ENCODE data around the gene DPM2.
A peak's percentile ranks its signal among the peaks of the same experiment; 100 is the strongest.

The DPM2 gene

DNA sequence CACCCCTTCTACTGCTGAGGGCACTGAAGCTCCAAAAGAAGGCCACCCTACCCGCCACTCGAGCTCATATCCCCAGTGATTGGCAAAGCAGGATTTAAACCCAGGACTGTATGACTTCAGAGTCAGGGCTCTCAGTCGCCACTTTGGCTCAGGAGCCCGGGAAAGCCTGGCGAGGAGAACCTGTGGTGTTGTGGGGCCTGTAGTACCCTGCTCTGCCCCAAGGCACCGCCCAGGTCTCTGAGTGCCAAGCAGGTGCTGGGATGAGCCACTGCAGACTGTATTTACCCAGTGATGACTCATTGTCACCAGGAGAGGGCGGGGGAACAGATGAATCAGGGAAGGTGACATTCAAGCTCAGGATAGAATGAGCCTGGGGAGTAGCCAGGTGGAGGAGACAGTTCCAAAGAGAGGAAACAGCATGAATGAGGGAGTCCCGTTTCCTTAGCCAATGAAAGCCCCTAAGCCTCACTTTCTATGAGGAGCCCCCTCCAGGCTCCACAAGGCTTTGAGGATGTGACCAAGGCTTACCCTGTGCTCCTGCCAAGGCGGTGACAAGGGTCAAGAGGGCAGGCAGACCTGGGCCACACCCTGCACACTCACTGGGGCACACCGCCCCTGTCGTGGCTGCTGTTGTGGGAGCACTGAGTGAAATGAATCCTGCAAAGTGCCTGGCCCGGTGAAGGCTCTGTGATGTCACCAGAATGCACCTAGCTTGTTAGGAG, 17.8 kb upstream of the DPM2 start:
- DNase-seq (ENCODE audit: low read depth) = no peak

DNA sequence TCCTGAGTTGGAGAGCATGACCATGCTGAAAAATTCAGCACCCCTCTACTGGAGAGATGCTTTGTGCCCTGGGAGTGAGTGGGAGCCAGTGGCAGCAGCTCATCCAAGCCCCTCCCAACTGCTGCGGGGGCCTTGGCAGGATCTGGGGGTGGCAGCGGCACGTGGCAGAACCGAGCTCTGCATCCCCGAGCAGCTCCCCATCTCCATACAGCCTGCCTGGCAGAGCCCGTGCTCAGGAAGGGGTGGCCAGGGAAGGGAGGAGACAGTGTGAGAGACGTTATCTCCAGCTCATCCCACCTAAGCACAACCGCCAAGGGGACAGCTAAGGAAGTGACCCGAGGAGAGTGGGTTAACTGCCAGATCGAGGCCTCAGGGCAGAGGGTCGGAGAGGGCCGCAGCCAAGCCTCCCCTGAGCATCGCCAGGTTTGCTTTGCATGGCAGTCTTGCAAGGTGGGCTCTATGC, 17.2 kb upstream of the DPM2 start:
- no peak for DNase-seq (ENCODE audit: low read depth)

- DNase-seq (ENCODE audit: low read depth) = no peak
These were observed 16.3 kb upstream of the DPM2 start for GRCh38 chr9:127953768-127954505.

GRCh38 chr9:127953154-127953553, 15.5 kb upstream of the DPM2 start:
- DNase-seq (ENCODE audit: low read depth) = no peak

- no peak for DNase-seq (ENCODE audit: low read depth)
These were observed 13.0 kb upstream of the DPM2 start for GRCh38 chr9:127950513-127951289.

DNA sequence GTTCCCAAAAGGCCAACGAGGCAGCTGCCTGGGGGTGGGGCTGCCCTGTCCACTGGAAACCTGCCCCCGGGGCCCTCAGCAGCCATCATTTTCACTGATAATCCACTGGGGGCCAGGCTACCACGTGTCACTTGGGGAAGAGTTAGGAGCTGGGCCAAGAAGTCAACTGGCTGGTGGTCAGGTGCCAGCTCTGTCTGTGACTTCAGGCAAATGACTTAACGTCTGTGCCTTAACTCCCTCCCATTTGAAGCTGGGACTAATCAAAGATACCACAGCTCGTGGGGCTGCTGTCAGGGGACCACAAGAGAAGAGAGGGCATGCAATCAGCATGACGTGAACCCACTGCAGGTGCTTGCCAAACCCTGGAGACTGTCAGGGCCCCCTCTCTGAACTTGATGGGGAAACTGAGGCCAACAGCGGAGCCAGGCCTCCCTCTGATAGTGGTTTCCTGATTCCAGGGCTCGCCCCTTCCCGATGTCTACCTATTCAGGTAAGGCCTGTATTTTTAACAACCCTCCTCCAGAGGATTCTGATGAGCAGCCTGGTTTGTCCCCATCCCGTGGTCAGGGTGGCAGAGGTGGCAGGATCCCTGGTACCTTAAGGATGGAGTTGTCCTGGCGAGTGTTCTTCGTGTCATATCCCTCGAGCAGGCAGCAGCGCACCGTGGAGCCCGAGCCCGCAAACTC, 12.3 kb upstream of the DPM2 start:
- no peak for DNase-seq (ENCODE audit: low read depth)

DNA sequence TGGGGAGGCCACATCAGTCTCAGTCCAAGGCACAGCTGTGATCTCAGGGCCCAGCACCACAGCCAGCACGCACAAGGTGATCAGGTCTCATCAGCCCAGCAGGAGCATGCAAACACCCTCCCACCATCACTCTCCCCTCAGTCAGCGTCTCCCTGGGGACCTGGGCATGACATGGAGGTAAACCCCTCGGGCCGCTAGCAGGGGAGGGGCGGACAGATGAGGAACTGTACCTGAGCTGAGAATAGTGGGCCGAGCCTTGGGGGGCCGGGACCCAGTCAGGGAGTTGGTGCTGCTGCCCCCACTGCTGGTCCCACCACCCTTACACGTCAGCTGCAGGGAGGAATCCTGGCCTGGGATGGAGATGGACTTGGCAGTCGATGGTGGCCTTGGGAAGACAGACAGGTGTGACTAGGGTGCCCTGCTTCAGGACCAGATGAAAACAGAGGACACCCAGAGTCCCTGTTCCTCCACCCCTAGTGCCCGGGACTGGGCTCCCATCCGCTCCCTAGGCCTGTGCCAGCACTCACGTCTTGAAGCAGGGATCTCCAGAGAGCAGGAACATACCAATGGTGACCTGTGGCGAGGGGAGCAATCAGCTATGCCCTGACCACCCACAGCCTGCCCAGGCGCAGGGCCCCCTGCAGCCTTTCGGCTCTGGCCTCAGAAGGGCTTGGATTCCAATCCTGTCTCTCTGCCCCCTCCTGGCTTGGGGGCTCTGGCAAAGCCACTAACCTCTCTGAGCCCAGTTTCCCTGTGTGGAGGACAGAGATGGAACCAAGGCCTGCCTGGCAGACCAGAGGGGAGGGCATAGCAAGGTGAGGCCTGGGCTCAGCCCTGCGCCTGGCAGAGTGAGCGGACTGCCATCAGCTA, 10.4 kb upstream of the DPM2 start:
- DNase-seq (ENCODE audit: low read depth) = no peak

DNA sequence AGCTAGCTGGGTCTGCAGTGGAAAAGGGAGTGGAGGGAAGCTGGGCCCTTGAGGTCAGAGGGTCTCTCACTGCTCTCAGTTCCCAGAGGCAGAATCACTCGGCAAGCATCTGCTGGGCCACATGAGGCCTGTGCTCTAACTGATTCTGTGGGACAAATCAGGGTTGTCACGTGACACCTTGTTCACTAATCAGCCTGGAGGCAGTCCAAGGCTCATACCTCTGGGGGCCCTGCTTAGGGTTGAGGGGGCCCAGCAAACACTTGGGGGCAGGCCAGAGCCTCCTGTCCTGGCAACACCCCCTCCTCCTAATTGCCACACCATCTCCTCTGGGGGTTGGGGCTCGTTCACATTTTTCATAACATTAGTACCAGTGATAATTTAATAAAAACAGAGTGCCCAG, 9.1 kb upstream of the DPM2 start:
- DNase-seq (ENCODE audit: low read depth) = no peak

GRCh38 chr9:127945942-127946341, 8.3 kb upstream of the DPM2 start:
- no peak for DNase-seq (ENCODE audit: low read depth)

DNA sequence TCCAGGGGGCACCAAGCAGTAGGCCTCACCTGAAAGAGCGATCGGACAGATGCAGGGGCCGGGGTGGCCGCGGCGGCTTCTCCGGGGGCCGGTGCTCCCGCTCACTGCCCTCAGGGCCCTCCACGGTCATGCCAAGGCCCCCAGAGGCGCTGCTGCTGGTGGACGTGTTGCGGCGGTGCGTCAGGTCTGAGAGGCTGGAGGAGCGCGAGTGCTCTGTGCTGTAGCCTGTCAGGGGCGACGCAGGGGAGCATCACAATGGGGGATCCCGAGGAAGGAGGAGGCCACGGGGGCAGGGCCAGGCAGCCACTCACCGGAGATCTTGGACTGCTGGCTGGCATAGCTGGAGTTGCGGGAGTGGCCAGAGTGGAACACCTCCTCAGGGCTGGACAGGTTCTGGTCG, 7.7 kb upstream of the DPM2 start:
- DNase-seq (ENCODE audit: low read depth) = no peak

DNA sequence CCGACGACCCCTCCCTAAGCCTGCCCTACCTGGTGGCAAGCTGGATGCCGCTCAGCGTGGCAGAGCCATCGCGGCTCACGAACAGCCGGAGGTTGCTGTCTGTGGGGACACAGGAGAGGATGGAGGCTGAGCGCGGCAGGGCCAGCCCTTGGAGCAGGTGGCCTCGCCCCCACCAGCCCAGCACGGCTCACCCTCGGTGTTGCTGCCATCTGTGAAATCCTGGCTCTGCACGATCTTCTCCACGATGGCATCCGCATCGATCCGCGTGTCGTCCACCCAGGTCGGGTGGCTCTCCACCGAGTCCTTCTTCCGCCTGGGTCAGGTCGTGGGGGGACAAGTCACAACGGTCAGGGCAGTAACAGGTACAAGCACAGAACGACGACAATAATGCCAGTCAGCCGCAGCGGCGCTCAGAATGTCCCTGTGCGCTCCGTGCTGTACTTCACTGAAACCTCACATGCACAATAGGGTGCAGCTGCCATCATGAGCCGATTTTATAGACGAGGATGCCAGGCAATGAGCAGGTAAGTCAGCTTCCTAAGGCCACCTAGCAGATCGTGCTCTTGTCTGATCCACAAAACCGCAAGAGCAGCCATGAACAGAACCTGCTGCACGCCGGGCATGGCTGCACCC, 7.0 kb upstream of the DPM2 start:
- no peak for DNase-seq (ENCODE audit: low read depth)

- DNase-seq (ENCODE audit: low read depth) = peak; percentile 75
These were observed 6.1 kb upstream of the DPM2 start for GRCh38 chr9:127943731-127944144.

DNA sequence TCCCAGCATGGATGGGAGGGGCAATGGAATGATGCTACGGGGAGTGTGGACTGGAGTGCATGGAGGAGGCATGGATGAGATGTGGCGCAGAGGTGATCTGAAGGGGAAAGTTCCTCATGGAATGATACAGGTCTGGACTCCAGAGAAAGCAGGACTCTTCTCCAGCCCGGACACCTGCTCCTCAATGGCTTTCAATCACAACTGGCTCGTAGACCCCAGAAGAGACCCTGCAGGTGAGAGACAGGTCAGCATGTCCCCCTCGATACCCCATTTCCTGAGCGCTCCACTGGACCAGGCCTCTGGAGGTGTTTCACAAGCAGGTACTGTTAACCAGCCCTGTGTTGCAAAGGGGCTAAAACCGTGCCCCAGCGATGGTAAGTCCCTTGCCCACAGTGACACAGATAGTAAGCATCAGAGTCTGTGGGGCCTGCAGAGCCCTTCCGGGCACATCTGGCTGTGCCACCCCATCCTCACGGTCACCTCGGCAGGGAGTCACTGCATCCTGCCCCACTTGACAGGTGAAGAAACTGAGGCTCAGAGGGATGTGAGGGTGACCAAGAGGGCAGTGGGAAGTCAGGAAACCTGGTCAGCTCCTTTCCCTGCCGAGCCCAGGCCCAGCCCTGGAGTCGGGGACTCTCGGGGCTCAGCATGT, 5.5 kb upstream of the DPM2 start:
- no peak for DNase-seq (ENCODE audit: low read depth)

DNA sequence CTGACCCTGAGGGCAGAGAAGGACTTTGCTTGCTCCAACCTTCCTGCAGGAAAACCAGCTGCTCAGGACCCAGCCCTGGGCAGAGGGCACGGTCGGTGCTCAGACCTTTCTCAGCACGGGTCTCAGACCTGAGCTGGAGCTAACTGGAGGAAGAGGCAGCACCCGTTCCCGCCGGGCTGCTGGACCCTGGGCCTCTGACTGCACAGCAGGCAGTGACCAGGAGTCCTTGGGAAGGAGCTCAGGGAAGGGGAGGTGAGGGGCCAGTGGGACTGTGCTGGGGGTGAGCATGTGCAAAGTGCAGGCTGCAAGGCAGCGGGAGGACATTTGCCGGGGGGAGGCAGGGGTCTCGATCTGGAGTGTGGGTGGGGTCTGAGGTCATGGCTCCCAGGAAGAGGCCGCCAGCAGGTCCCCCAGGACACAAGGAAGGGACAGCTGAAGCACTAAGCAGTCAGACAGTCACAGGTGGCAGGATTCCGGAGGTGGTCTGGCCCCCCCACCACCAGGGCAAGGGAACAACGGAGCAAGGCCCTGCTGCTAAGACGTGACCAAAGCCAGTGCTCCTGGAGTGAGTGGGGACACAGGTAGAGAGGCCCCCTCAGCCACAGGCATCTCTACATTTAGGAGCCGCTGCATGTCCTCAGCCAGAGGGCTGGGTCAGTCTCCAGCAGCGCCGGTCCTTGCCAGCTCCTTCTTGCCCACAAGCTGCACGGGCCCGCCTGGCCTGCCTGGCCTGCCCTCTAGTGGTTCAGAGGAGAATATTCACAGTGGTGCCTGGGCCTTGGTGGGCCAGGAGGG, 4.8 kb upstream of the DPM2 start:
- peak; percentile 72 for DNase-seq (ENCODE audit: low read depth)

DNA sequence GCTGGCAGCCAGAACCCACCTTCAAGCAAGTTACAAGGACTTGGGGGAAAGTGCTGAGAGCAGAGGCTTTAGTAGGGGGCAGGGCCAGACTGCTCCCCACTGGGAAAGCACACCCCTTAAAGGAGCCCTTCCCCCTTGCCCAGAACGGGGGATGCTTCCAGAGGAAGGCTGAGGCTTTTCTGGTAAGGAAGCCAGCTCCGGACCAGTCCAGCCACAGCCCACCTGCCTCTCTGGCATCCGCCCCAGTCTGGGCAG, 4.2 kb upstream of the DPM2 start:
- DNase-seq (ENCODE audit: low read depth) = no peak

- DNase-seq (ENCODE audit: low read depth) = no peak
These were observed 3.7 kb upstream of the DPM2 start for GRCh38 chr9:127941062-127941960.

DNA sequence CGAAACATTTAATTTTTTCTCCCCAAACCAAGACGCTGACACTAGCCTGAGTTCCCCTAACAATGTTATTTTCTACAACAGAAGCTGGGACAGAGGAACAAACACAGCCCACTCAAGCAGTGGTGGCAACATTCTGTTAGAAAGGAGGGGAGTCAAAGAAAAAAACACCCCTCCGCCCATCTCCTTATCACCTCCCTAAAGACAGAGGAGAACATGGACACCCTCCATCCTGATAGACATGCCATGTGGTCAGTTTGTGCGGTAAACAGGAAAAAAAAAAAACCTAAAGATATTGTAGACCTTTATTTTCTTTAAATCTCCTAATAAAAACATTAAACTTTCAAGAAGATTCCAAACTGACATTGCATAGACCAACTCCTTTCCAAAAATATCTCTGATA, 2.9 kb upstream of the DPM2 start:
- DNase-seq (ENCODE audit: low read depth) = no peak

DNA sequence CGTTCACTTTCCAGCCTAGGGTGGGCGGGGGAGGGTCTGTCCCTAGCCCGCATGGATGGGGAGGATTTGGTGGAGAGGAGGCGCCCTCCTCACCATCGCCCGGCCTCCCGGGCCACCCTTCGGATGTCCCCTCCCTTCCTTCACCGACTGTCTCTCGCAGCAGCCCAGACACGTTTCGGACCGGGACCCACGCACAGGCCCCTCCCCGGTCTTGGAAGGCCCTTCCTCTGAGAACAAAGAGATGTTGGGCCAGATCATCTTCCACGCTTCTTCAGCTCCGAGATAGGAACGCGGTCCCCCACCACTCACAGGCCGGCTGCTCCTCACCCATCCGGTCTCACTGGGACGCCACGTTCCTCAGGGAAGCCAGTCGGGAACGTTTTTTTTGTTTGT, 640 bp upstream of the DPM2 start:
- DNase-seq (ENCODE audit: low read depth) = no peak

DNA sequence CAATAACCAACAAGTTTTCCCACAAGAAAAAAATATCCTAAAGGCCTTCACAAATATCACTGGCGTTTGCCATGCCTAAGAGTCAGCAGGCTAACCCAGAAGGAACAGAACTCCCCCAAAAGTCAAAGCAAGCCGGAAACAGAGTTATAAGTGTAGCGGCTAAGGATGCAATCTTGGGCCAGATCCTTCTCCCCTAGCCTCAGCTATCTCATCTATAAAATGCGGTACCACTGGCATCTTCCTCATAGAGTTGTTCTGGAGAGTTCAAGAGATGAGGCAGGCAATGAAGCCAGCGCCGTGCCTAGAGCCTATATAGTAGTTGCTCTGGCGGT, 632 bp downstream of the DPM2 start:
- no peak for DNase-seq (ENCODE audit: low read depth)
